GM18508 (cell line): ENCODE measurements around the gene KCTD4.
"Not testable (repeated sequence)": the region's sequence is repeated elsewhere in the genome, so short reads cannot be mapped to it uniquely, and the experiment has no call there.

ENCODE experiments used
- ATAC-seq: cut with Tn5 transposase; IDR thresholded peaks from one replicate; pipeline ENCODE4 v1.9.1; 2021; ENCODE audit warnings: moderate number of reproducible peaks; ENCODE audit not compliant: insufficient read depth, unreplicated experiment

KCTD4 gene

DNA sequence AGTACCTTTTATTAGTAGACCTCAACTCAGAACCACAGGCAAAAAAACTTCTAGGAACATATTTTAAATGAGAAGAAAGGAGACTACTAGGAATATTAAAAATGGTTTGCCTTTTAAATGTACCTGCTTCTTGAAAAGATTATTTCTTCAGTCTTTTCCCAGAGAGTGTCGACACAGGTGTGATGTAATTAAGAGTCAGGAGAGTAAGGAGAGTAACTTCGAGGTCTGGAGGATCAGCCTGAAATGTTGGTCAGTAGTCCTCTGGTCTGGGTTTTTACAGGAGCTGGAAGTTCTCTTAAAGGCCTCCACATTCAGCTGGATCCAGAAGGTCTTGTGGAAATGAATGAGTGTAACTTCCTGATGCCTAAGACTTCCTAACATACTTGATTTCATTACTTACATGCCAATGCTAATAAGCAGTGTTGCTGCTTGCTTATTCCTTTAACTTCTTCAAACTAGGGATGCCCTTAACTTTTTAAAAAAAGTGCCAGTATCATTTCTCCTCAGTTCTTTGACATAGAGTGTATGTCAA, at the start of gene KCTD4:
Gene KCTD4 (minus strand): TSS at position 345 of the 532 bp plus-strand sequence. CDS start 6,478 bp downstream, outside the sequence.
- ATAC-seq, result no peak

DNA sequence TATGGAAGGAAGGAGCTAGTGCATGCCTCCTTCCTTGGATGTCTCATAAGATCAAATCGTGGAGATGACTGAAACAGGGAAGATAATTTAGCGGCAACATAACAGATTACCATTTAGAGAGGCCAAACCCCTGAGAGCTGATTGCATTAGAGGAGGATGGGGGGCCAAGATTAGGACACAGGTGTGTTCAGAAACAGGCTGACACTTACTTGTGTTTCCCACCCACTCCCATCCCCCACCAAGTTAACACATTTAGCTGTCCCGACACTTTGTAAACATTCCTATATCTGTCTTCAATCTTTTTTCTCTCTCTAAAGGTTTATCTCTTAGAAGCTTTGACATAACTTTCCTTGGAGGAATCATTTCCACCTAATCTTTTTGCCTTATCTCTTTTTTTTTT, 48.8 kb upstream of the KCTD4 start:
- no peak for ATAC-seq

DNA sequence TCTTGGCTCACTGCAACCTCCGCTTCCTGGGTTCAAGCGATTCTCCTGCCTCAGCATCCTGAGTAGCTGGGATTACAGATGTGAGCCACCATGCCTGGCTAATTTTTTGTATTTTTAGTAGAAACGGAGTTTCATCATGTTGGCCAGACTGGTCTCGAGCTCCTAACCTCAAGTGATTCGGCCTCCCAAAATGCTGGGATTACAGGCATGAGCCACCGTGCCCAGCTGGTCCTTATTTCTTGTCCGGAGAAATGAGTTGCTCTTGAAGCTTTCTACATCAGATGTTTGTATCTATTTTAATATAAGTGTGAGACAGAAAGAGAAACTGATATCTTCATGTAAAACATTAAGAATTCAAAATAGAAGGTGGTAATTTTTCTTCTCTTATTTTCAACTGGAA, 43.9 kb upstream of the KCTD4 start:
- ATAC-seq, result not testable (repeated sequence)

DNA sequence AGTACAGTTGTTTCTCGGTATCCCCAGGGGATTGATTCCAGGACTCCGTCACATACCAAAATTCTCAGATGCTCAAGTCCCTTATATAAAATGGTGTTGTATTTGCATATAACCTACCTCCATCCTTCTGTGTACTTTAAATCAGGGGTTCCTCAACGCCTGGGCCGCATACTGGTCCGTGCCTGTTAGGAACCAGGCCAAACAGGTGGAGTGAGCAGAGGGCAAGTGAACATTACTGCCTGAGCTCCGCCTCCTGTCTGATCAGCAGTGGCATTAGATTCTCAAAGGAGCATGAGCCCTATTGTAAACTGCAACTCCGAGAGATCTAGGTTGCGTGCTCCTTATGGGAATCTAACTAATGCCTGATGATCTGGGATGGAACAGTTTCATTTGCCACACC, 42.2 kb upstream of the KCTD4 start:
- no peak for ATAC-seq

DNA sequence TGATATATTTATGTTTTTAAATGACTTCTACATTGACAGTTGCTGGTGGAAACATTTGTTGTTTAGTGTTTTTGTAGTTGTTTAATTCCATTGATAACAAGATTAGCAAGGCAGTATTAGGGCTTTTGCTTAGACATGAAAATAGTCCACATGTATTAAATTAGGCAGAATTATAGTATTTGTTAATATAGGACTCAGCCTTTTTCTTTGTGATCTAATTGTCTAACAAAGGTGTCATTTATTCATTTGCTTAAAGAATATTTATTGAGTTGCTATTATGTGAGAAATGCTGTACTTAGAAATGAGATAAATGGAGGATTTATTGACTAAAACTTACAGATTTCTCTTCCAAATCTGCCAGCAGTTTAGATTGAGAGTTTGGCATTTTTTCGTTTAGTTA, 41.7 kb upstream of the KCTD4 start:
- ATAC-seq, result no peak

DNA sequence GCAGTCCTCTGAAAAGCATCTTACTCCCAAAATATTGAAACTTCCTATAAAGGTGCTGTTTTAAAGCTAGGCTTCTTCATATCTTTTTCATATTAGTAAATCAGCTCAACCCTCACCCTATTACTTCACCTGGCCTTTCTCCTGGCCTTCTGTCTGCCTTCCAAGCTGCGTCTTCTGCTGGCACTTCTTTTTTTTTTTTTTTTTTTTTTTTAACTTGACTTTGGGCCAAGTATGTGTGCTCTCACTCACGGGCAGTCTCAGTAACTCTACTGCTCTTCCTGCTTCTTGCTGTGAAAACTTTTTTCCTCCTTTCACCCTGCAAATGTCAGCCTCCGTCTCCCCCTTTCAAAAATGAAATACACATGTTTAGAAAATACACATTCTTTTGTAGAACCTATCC, 41.2 kb upstream of the KCTD4 start:
- ATAC-seq, result no peak

DNA sequence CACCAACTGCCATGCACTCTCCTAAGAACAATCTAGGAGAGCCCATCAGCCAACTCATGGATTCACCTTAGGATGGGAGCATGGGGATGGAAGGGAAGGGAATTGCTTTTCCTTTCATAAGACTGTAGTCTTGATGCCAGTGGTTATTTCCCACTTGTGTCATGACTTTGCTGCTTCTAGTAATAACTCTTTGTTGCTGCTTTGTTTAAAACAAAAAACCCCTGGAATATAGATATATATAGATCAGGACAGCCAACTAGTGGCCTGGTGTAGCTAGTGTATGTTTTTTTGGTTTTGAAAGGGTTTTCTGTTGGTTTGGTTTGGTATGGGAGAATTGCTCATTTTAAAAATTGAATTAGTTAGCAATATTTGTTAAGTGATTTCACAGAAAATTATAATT, 39.3 kb upstream of the KCTD4 start:
- ATAC-seq, result no peak

DNA sequence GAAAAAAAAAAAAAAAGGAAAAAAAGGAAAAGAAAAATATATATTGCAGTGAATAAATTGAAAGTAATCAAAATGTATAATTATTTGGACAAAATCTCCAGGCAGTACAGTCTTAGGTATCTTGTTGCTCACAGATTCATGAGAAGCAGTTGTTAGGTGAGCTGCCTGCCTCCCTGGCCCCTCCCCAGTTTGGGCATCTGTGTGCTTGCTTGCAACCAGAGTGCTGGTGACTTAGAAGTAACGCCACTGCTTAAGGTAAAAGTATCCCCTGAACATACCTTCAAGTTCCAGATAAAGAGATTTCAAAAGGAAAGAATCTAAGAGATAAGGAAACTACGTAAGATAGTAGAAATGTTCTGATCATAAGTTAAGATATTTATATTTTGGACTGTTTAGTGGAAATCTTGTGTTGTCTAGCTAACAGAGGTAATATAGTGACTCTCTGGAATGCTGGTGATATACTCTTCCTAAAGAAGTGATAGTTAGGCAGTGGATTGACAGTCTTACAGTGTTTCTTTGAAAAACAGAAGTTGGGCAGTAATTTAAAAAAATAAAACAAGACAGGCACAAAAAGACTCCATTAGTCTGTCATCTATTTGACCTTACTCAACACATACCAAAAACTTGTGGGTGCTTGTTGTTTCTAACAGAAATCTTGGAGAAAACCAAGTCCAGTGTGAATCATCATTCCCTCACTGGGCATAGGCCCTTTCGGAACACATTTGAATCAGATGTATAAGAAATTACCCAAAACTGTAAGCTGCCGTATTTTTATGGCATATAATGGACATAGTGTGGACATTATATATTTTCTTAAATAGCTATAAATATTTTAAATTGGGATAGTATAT, 38.3 kb upstream of the KCTD4 start:
- no peak for ATAC-seq

DNA sequence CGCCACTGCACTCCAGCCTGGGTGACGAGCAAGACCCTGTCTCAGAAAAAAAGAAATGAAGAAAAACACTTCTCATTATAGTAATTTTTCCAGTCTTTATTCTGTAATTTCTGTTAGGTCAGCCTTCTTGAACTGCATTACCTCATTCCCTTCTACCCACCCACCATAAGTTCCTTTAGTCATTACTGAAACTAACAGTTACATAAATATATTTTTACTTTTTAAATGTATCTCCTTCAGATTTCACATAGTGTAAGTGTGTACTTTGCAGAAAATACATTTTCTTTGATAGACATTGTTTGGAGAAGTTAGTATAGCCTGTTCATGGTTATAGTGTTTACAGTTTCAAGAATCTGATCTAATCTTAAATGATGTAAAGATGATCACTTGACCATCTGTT, 31.7 kb upstream of the KCTD4 start:
- ATAC-seq, result no peak

DNA sequence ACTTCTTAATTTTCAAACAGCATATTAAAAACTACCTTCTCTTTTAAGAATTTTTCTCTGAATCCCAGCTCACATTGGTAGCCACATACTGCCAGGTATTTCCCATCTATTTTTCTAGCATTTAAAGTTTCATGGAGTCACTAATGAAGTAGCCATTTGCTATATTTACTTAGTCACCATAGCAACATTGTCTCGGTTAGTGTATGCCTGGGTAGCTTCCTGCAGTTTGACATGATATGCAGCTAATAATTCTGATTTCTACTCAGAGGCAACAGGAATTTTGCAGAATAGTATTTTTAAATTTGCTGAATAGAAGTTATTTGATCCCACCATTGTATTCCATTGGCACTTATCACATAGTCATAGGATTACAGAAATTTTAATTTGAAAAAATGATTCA, 30.9 kb upstream of the KCTD4 start:
- no peak for ATAC-seq

DNA sequence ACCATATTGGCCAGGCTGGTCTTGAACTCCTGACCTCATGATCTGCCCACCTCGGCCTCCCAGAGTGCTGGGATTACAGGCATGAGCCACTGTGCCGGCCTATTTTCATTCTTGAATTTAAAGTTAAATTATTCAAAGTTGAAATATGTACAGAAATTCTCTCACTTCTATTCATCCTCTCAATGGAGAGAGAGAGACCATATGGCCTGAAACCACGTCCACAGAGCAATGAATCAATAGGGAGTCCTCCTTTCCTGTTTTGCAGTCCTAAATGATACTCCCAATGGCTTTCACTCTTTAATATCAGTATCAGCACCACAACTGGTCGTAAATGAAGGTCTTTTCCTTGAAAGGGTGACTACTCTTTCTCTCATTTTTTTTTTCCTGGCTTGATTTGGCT, 30.5 kb upstream of the KCTD4 start:
- no peak for ATAC-seq

DNA sequence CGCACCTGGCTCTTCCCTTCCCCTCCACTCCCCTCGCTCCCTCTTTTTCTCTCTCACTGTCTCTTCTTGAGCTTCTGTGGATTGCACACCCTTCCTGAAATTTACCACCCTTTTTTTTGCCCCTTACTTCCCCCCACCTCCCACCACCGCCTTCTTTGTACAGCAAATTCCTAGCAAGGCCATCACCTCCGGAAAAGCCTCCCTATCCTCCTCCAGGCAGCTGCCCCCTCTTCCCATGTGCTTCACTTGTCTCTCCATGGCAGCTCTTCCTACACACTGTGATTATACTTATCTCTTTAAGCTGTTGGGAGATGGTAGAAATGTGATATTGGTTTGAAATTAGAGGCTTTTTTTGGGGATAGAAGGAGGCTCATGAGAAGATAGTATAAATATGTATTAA, 28.3 kb upstream of the KCTD4 start:
- no peak for ATAC-seq

DNA sequence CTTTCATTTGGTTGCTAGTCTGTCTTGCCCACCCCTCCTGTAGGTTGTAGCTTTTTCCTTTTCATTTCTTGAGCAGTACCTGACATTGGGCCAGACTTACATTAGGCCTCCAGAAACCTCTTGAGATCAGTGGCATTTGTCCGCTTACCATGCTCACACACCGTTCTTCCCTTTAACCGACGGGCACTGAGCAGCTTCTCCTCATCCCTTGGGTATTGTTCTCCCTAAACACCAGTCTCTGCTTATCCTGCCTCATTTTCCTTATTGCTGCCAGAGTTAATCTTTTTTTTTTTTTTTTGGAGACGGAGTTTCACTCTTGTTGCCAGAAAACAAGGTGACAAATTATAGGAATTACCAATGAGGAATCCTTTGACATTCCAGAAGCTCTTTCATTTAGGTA, 27.2 kb upstream of the KCTD4 start:
- no peak for ATAC-seq

DNA sequence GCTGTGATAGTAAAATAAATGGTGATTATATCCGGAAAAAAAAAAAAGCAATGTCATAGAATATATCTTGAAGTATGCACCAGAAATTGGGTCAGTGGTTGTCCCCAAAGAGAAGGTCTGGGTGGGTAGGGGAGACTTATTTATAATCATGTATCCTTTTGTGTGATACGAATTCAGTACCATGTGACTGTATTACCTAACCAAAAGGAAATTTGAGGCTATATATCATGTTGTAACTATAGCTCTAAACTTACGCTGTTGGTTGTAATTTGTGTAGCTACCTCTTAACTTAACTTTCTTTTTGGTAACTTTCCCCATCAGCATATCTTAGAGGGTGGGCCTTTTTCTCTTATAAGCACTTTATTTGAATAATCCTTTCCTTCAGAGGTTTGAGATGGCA, 25.2 kb upstream of the KCTD4 start:
- no peak for ATAC-seq

DNA sequence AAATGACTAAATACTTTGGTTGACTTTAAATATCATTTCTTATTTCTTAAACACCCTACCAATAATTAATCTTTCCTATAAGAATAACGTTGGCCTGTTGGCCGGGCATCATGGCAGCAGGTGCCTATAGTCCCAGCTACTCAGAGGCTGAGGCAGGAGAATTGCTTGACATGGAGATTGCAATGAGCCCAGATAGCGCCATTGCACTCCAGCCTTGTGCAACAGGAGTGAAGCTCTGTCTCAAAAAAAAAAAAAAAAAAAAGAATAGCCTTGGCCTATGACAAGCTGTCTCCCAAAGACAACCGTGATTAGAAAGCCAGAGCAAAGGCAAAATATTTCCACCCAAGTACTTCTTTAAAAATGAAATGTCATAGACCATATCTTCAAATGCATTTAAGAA, 24.5 kb upstream of the KCTD4 start:
- ATAC-seq, result no peak

DNA sequence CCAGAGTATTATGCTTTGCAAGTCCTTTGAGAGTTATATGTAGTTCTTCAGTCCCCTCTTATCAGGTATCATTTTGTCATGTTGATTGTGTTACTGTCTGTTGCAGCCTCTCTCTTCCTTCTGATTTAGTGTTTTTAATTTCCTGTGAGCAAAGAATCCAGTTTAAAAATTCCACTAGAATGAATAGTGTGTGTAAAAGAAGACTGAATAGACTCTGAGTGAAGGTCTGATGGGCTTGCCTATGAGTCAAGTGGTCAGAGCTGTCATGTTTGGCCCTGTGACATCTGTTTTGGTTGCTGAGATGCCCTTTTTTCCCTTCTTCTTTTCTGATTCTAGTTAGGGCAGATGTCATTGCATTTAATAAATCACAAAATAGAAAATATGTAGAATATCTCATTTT, 23.3 kb upstream of the KCTD4 start:
- ATAC-seq, result no peak

DNA sequence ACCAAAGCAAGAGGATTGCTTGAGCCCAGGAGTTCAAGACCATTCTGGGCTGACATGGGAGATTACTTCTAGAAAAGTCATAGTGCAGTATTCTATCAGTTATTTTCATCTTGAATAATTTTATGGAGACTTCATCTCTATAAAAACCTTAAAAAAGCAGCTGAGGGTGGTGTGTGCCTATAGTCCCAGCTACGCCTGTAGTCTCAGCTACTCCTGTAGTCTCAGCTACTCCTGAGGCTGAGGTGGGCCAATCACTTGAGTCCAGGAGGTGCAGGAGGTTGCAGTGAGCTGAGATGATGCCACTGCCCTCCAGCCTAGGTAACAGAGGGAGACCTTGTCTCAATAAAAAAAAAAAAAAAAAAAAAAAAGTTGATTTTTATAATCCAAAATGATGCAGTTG, 22.1 kb upstream of the KCTD4 start:
- ATAC-seq, result no peak

DNA sequence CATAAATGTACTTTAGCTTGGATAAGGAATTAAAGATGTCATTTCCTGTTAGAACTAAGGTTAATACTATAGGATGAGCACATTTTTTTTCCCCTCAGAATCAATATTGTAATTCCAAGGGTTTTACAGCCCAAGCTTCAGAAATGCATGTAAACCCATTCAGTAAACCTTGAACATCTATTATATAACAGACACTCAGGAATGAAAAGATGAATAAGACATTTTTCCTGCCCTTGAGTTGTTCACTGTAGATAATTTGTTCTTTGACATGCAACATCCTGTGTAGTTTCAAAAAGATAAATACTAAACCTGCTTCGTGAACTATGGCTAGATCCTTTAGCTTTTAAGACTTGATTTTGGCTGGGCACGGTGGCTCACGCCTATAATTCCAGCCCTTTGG, 21.7 kb upstream of the KCTD4 start:
- ATAC-seq, result no peak

DNA sequence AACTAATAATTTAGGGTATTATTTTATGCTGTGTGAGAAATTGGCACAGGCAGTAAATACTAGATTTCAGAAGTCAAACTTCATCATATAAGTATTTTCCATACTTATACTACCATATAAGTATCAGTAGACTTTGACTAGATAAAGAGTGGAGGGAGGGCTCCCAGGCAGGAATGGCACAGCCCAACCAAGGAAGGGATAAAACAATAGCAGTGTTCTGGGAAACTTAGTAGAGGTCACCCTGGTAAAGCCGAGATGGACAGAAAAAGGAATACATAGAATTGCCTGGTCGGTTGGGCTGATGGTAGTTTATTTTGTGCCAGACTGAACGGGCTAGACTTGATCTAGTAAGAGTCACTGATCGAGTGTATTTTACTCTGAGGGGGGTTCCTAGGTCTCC, 19.6 kb upstream of the KCTD4 start:
- no peak for ATAC-seq

DNA sequence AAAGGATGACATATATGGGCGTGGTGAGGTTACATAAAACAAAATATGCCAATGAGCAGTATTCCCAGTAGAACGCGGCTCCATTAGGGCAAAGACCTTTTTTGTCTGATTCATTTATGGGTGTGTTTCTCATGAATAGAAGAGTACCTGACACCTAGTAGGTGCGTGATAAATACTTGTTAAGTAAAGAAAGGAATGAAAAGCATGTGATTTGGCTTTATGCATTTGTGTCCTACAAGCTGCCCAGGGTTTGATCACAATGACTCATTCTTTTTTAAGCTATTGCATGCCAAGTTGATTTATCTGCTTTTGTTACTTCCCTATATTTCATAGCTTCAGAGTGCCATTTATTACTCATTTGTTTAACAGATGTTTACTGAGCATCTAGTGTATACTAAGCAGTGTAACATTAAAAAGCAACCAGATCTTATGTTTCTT, 19.1 kb upstream of the KCTD4 start:
- ATAC-seq, result no peak

DNA sequence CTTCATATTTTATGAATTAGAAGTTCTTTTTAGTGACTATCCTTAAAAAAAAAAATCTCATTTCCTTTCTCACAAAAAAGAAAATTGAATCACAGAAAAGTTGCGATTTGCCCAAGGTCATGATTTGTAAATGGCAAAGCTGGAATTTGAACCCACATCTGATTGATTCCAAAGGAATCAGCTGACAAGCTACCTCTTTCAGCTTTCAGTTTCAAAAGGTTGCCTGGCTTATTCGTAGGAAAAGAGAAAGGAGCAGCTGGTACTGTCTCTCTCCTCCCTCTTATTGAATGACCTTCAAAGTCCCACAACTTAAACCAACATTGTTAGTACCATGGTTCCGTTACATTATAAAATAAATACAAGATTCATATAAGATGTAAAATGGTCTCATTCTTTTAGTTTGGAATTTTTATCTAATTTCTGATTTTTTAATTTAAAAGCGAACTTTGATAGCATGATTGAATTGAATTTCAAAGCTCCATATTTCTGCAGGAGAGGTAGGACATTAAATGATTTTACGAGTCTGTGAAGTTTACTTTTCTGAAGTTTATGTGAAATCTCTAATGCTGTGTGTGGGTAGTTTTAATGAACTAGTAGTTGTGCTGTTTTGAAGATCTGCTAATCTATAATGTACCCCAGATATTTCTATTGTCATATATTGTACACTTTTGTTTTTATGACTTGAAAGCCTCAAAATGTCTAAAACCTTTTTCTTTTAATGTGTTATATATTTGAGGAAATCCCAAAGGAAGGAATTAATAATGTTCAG, 18.5 kb upstream of the KCTD4 start:
- ATAC-seq, result no peak
